ENCODE data around the gene ZFYVE27.

ZFYVE27 gene

GRCh38 chr10:97763947-97764346 is 27.0 kb downstream of the ZFYVE27 start:
- no peak overlapping the region for H3K4me3 ChIP-seq (ENCODE audit: low read depth, low read length)
- H3K9me3 ChIP-seq: no peaks in the 10 kb centered on the region
- no peaks in the 10 kb centered on the region; the same call in 1 of the 2 replicates for H3K36me3 ChIP-seq
- no peaks in the 10 kb centered on the region for H3K4me1 ChIP-seq
- DNase-seq: no peak
- no peak for TF ChIP-seq CTCF (IDR thresholded peaks at IDR 0.05; ENCODE audit: low read depth, low read length)
- H3K27me3 ChIP-seq: no peaks in the 10 kb centered on the region

- Histone ChIP-seq H3K4me1 (no peaks in the 10 kb centered on the region), H3K9me3 (no peaks in the 10 kb centered on the region), H3K27me3 (no peaks in the 10 kb centered on the region), H3K36me3 (no peaks in the 10 kb centered on the region; the same call in 1 of the 2 replicates), H3K4me3 (ENCODE audit: low read depth, low read length) (no peak overlapping the region)
- TF ChIP-seq CTCF (IDR thresholded peaks at IDR 0.05; ENCODE audit: low read depth, low read length): no peak
- DNase-seq: no peak
These were observed 27.6 kb downstream of the ZFYVE27 start for GRCh38 chr10:97764519-97764931.

- Histone ChIP-seq H3K4me3 (ENCODE audit: low read depth, low read length) (no peak overlapping the region), H3K4me1 (no peaks in the 10 kb centered on the region), H3K36me3 (no peaks in the 10 kb centered on the region; the same call in 1 of the 2 replicates), H3K9me3 (no peaks in the 10 kb centered on the region), H3K27me3 (peaks cover 5% of the 10 kb centered on the region)
- no peak for TF ChIP-seq CTCF (IDR thresholded peaks at IDR 0.05; ENCODE audit: low read depth, low read length)
- no peak for DNase-seq
These were observed 28.3 kb downstream of the ZFYVE27 start for GRCh38 chr10:97765201-97765600.

- H3K4me3 ChIP-seq (ENCODE audit: low read depth, low read length): no peak overlapping the region
- DNase-seq: no peak
- H3K36me3 ChIP-seq: no peaks in the 10 kb centered on the region
- peaks cover 16% of the 10 kb centered on the region for H3K27me3 ChIP-seq
- H3K9me3 ChIP-seq: no peaks in the 10 kb centered on the region
- H3K4me1 ChIP-seq: no peaks in the 10 kb centered on the region
- TF ChIP-seq CTCF (IDR thresholded peaks at IDR 0.05; ENCODE audit: low read depth, low read length): no peak
These were observed 29.3 kb downstream of the ZFYVE27 start for GRCh38 chr10:97766106-97766810.

GRCh38 chr10:97766996-97767924 is 30.3 kb downstream of the ZFYVE27 start:
- DNase-seq: no peak
- Histone ChIP-seq H3K4me3 (ENCODE audit: low read depth, low read length) (no peak overlapping the region), H3K27me3 (peaks cover 26% of the 10 kb centered on the region), H3K36me3 (no peaks in the 10 kb centered on the region), H3K4me1 (no peaks in the 10 kb centered on the region), H3K9me3 (no peaks in the 10 kb centered on the region)
- TF ChIP-seq CTCF (IDR thresholded peaks at IDR 0.05; ENCODE audit: low read depth, low read length): no peak

Data from BE2C (cell line).